LoVo (cell line): ENCODE data around the gene GNAO1.

Experiments
- DNase-seq: peaks from one replicate; pipeline ENCODE4 v3.0.0-alpha.2; 2016; ENCODE audit warnings: low spot score

Gene GNAO1

DNA sequence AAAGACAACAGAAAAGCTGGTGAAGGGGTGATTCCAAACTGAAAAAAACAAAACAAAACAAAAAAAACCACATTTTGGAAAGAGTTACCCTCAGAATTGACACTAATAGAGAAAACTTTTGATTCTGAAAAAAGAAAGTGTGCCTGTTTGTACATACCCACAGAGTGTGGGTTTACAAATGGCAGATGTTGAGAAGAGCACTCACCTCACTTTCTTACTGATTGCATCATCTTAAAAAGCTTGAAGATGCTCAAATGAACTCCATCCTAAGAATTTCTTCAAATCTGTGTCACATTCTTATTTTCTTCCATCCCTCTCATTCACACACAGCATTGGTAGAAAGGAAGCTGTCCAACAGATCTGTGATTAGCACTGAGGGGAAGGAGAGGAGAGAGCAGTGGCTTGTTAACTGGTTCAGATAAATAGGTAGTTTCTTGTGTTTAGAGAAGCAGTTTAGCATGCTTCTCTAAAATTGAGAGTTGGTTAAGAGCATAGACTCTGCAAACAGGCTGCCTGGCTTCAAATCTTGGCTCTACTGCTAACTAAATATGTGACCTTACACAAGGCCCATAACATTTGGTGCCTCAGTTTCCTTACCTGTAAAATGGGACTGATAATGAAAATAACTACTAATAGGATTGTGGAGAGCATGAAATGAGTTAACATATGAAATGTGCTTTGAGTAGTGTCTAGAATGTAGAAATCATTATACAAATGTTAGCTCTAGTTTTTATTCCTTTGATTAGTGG, 6.9 kb downstream of the GNAO1 start:
- no peak for DNase-seq

DNA sequence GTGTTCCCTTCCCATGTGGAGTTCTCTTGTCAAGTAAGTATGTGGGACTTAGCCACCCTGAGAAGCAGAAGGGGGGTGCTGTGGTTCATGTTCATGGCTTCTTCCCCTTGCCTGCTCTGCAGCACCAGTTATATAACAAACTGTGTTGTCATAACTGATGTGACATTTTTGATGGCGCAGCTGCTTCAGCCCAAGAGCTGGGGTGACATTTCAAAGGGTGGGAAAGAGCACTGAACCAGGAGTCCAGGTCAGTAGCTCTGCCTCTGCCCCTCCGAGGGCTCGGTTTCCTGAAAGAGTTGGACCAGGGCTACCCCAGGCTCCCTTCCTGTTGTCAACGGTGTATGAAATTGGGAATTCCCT, 7.4 kb downstream of the GNAO1 start:
- DNase-seq, result no peak

DNA sequence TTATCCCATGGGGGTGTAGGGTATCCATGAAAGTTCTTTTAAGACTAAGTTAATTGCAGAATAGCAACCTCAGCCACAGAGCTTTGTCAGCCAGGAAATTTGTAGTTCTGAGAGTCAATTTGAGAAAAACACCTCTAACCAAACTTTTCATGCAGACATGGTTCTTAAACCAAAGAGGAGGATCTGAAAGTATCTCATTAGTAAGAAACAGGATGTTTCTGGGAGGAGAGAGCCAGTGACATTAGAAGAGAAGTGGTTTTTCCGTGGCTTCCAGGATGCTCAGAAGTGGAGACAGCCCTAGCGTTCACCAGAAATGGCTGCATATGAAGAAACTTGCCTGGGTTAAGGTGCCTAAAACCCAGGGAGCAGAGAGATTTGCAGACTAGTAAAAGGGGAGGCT, 7.9 kb downstream of the GNAO1 start:
- no peak for DNase-seq

DNA sequence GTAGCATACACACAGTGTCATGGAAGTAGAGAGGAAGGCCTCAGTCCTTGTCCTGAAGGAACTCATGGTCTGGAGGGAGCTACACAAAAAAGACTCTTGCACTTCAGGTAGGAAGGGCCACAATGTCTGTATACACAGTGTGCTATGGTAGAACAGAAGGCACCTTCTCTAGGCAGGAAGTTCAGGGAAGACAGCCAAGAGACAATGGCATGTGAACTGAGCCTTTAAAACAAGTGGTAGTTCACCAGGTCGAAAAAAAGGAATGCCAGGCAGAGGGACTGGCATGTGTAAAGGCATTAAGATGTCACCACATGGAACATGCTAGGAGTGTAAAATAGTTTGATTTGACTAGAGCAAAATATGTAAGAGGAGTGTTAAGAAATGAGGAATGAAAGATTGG, 9.7 kb downstream of the GNAO1 start:
- no peak for DNase-seq

DNA sequence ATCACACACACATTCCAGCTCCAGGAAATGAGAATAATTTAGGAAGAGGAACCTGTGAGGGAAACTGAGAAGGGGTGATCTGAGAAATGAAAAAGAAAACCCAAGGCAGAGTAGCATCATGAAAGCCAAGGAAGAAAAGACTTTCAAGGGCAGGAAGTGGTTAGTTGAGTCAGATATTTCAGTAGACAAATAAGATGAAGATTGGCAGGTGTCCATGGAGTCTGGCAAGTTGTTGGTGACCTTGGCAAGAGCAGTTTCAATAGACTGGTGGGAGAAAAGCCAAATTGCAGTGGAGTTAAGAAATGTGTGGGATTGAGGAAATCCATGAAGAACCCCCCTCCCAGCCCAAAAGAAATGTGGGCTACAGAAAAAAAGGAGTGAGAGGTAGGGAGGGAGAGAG, 10.7 kb downstream of the GNAO1 start:
- DNase-seq, result peak; percentile 10

DNA sequence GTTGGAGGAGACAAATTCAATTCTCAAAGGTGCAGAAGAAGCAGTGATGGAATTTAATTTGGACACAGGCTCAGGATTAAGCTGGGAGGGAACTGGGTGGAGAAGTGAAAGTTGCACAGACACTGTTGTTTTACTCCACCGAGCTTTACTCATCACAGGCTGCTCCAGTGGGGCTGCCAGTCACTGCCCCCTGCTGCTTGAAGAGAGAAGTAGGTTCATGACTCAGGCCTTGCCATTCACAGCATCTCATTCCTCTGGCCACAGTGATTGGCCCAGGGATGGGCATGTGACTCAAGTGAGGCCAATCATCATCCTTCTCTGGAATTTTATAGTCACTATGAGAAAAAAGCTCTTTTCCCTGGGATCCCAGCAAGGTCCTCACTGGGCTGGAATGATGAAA, 11.8 kb downstream of the GNAO1 start:
- DNase-seq, result no peak

DNA sequence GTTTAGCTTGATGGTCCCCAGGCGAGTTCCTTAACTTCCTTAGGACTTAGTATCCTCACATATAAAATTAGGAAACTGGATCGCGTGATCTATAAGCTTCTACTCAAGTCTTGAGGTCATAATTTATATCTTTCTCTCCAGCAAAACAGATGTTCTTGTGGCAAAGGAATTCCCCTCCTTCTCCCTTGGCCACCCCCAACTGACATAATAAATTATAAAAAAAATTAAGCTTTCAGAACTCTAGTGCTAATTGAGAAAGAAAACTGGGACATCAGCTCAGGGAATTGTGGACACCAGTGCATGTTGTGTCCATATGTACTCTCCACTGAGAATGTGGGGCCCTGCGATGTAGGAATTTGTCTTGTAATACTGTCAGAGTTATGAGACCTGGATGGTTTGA, 13.5 kb downstream of the GNAO1 start:
- no peak for DNase-seq

DNA sequence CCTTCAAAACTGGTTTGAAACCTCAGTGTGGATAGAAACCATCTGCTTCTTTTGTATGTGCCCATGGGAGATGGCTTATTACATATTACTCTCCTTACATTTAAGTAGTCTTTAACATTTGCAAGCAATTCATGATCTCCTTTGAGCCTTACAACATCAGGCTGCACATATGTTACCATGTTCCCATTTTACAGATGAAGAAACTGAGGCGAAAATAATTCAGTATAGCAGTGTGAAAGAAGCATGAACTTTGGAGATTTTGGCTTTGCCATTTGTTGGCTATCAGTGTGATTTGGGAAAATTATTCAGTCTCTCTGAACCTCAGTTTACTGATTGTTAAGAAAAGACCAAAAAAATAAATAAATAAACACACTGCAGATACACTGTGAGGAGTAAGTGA, 15.7 kb downstream of the GNAO1 start:
- no peak for DNase-seq

DNA sequence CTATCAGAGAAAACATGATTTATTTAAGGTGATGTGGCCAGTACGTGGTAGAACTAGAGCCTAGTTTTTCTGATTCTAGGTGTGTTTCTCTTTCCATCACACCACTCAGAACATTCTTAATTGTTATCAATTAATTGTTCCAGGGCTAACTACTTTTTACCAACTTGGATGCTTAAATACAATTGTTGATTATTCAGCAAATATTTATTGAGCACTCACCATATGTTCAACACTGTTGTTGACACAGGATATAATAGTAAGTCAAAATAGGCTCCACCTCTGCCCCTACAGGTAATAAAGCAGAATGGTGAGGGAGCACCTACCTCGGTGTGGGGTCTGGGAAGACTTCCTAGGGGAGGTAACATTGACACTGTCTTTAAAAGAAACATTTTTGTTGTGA, 16.1 kb downstream of the GNAO1 start:
- no peak for DNase-seq

DNA sequence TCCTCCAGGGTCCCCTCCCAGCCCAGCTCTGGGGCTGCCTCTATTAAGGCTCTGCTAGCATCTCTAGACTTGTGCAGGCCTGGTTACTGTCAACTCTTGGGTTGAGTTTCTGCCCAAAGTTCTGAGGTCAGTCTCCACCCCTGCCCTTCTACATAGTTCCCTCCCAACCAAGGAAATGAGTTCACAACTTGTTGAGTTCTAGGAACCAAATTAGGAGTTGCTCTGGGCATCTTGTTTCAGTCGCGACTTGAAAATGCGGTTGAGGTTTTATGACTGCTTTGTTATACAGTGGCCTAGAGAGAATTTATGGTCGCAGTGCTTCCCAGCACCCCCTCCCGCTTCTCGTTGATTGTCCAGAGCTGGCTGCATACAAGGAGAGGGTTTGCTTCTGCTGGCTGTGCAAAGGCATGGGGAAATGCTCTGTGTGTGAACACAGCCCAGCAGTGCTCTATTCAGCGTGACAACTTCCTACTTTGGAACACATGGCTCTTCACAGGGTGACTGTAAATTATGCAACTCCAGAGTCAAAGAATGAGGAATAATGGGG, 20.2 kb downstream of the GNAO1 start:
- DNase-seq, result no peak

DNA sequence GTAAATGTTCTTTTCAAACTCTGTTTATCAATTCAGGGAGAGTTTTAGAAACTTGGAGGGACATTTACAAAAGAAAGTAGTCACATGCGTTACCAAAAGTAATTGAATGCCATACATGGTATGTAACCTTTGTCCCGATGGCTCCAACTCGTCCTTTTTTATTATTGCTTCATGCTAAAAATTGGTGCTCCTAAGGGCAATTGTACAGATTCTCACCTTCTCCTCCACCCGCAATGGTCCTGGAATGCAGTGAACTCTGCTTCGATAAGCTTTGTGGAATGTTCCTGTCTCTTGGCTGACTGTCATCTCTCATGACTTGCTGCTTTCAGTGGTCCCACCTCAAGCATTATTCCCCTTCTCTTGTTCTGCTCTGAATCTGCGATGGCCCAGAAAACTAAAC, 20.9 kb downstream of the GNAO1 start:
- DNase-seq, result no peak

DNA sequence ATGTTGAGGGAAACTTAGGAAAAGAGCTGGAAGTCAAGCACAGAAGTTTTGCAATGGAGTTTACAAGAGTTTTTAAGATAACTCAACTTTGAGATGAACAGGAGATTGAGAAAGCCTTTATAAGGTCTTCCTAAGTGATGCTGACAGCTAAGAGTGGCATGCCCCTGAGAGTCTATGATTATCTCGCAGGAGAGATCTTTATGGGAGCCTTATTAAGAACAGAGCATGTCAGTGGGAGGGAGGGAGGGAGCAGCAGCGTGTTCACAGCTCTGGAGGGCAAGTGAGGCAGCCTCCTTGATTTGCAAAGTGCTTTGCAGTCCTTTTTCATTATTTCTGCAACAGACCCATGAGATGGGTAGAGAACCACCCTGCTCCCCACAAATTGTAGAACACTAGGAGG, 30.7 kb downstream of the GNAO1 start:
- DNase-seq, result no peak

DNA sequence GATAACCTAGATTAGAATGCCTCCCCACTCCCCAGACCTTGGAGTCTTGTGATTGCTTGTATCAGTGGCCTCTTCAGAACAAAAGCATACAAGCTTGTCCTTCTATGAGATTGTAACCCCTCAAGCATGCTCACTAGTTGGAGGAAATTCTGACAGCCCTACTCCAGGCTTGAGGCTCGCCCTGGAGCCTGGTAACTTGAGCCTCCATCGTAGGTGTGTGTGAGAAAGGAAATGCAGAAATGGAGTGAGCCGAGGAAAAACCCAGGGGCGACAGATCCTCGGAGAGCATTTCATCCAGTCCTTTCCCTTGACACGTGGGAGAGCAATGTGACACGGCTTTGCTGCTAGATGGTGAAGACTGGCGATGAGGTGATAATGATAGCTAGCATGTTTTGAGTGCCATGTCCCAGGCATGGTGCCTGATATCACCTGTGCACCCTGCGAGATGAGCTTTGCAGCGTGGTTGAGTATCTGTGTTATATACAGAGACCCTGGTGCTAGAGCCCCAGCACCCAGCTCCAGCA, 31.2 kb downstream of the GNAO1 start:
- DNase-seq, result no peak

DNA sequence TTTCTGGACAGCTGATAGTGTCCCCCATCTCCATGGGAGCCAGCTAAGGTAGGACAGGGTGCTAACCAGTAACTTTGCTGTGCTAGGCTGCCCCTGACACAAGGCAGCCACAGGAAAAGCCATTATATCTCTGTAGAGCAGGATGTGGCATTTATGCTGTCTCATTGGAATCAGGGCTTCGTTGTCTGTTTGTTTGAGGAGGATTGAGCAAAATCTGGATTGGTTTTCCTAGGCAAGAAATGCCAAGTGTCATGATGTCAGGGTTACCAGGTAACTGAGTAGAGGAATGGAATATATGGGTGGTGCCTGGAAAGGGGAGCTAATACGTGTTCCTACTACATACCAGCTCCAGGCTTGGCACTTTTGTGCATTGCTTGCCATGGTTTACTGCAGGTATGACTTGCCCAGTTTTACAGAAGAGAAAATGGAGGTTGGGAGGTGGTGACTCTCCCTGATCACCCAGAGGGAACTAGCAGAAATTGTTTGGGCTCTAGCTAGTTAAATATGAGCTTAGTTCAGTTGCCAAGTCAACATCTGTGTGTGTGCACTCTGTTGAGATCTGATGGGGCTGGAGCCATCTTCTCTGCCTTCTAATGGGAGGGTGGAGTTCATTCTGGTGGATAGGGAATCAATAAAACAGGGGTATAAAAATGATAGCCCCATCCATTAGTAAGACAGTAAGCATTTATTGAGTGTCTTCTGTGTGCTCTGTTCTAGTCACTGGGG, 33.9 kb downstream of the GNAO1 start:
- DNase-seq, result no peak

DNA sequence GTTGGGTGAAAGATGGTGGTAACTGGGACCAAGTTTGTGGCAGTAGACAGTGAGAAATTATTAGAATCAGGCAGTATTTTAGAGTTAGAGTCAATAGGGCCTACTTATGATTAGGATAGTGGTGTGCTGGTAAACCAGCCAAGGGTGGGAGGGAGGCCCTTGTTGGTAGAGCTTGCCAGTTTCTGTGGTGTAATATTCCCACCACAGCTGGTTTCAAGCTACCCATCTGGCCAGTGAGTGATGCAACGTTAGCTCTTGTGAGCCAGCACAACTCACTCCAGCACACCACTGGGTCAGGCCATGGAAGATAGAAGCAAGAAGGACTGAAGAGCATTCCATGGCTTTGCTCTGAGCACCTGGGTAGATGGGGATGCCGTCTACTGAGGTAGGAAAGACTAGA, 34.9 kb downstream of the GNAO1 start:
- DNase-seq, result no peak

DNA sequence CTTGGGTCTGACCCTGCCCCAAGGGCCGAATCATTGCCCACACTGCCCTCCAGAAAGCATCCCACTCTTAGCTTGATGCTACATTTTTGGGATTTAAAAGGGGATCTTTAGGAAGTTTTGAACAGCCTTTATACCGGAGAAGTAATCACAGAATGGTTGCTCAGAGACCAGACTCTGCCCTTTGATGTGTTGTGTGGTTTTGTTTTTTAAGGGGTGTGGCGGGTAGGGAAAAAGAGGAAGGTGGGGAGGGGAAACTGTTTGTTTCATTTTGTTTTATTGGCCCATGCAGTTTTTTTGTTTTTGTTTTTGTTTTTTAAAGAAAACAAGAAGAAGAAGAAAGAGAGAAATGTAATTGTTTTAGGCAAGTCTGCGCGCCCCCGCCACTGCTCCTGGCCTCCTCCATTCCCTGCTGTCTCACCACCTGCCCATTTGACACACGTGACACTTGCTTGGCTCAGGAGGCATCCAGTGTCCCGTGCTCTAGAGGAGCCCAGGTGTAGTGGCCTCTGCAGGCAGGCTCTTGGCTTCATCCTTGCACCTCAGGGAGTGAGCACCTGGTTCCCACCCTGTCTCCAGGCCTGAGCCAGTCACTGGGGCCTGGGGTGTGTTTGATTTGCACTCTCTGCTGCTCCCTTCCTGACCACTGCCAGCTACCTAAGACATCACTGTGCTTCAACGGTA, 35.7 kb downstream of the GNAO1 start:
- no peak for DNase-seq

DNA sequence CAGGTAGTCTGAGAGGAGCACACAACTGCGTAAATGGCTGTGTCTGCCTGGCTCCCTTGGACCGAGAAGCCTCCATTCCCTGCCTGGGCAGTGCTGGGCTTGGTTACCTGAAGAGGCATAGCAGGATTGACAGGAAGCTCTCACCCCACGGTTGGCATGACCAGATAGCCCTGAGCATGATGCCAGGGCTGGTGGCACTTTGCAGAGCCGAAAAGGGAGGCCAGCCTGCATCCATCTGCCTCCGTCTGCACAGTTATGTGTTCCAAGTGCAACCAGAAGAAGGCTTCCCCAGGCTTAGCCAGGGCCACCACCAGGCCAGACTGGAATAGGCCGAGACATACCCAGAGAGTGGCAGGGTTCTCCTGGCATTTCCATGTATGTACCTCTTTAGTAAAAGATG, 36.6 kb downstream of the GNAO1 start:
- no peak for DNase-seq

DNA sequence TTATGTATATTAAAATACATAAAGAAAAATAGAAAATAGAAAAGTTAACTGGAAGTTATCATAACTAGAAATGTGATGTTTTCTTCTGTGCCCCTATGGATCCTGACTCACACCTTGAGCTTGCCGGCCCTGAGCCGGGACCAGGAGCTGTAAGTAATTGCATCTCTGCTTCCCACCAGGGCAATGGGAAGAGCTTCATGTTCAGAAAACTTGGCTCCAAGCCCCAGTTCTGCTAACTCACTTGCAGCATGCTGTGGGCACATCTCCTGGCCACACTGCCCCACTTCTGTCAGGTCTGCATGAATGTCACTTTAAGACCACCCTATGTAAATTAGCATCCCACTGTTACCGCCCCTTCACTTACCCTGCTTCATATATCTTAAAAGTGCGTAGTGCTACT, 37.2 kb downstream of the GNAO1 start:
- no peak for DNase-seq

DNA sequence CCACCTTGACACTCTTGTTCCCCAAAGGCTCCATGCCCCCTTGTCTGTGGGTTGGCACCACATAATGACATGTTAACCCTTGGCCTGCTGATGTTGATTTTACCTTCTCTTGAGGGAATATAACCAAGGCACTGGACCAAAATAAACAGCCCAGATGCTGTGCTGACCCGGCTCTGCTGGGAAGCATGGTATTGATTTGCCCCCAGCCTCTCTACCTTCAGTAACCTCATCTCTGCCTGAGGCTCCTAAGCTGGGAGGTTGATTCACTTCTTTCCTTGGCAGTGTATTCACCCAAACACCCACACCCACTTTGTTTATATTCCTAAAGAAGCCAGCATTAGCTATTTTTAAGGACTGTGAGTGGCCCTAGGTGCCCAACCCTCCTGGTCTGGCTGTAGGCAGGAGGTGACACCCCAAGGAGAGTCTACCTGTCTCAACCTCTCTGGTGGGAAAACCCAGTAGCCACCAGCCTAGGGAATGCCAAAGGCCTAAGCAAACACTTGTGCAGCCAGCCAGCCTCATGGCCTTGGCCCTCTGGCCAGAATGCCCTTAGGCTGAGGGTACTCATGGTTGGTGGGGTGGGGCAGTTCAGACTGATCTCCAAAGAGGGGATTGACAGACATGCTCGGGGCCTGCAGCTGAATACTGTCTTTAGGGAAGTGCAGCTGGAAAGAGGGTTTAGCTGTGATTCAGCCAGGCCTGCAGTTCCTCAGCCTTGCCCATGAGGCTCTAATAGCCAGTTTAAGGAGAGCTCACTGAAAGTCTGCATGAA, 42.7 kb downstream of the GNAO1 start:
- no peak for DNase-seq

DNA sequence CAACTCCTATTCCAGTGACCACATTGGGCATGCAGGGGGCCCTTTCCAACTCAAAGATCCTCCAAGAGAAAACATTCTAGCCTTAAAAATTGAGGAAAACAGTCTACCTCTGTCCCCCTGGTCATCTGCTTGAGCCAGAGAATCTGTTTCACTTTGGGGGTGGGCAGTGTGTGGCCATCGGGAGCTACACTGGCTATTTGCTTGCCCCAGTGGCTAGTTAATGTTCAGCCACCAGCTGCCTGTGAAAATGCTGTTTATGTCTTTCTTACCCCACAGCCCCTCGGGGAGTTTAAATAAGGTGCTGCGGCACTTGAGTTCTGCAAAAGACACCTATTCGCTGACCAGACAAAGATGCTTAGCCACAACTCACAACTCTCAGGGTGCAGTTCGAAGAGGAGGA, 43.4 kb downstream of the GNAO1 start:
- no peak for DNase-seq

DNA sequence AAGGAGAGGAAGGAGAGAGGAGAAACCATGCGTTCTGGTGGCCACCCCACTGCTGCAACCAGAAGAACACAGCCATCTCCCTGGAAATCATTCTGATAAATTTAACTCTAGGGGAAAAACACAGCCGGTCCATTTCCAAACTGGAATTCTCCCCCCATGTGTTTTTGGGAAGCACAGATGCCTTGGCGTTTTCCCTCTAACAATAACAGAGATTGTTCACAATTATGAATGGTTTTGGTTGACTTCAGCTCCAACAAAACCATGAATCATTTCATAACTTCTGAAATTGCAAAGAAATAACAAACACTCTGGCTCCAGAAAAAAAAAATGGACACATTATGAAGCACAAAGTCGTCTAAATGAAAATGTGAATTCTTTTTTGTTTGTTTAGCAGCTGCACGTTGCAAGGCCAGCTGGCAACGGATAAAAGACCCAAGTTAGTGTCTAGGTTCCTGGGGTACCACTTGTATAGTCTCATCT, 46.2 kb downstream of the GNAO1 start:
- DNase-seq, result no peak

DNA sequence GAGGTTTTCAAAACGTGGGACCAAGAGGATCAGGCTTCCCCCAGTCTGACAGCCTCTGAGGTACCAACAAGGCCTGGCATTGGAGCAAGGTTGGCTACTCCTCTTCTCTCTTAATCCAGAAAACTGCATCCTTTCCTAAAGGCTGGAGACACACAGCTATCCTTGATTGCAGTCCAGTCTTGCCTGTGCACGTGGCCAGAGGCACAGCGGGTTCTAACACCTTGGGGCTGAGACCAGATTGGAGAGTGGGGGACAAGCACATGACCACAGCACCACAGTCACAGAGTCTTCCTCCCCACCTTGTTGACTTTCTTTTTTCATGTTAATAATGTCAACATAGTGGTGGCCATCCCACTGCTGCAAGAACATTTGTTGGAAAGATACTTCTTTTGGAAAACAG, 46.9 kb downstream of the GNAO1 start:
- no peak for DNase-seq
